HG03378 (cell line): ENCODE data around the gene ACE.
"Not testable (repeated sequence)": the region's sequence is repeated elsewhere in the genome, so short reads cannot be mapped to it uniquely, and the experiment has no call there.

Experiments
- ATAC-seq: cut with Tn5 transposase; IDR thresholded peaks from one replicate; pipeline ENCODE4 v1.9.1; 2021; ENCODE audit warnings: mild to moderate bottlenecking, moderate library complexity; ENCODE audit not compliant: unreplicated experiment

Gene ACE

DNA sequence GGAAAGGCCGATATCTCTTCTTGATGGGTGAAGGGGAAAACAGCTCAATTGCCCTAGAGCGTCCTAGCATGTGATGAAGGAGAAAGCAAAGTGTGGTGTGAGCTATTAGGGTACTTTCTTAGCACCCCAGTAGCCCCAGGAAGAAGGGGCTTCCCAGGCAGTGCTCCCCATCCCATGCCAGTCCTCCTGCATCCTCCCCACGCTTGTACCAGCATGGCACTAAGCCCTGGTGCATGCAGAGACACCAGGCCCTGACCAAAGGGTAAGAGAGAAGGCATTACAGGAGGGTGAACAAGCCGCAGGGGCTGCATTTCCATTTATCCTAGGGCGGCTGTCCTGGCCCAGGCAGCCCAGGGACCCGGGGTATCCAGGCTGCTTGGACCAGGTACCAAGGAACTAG is 33.8 kb upstream of the ACE start:
- ATAC-seq: no peak

DNA sequence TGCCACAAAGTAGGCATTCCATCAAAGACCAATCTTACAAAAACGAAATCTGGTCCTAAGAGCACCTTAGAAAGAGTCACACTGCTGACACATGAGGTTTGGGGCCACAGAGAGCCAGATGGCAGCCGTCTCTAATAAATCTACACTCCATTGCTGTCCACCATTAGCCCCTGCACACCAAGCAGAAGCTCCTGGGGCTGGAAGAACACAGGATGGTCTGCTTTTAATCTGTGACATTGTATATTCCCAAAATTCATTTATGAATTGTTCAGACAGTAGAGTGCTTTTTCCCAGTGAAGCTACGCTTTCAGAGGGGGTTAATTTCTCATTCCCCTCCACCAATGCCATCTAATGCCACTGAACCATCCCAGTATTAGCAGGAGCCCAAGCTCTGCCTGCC is 32.4 kb upstream of the ACE start:
- ATAC-seq: no peak

DNA sequence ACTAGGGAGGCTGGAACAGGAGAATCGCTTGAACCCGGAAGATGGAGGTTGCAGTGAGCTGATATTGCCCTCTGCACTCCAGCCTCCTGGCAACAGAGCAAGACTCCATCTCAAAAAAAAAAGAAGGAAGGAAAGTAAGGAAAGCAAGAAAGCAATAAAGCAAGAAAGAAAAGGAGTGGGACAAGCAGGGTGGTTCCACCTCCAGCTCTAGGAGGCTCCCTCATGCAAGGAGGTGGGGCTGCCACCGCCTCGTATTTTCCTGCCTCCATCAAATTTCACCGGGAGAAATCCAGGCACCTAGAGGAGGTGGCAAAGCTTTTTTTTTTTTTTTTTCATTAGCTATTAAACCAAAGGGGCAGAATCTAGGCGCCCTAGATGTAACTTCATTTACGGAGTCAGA is 31.8 kb upstream of the ACE start:
- ATAC-seq: no peak

DNA sequence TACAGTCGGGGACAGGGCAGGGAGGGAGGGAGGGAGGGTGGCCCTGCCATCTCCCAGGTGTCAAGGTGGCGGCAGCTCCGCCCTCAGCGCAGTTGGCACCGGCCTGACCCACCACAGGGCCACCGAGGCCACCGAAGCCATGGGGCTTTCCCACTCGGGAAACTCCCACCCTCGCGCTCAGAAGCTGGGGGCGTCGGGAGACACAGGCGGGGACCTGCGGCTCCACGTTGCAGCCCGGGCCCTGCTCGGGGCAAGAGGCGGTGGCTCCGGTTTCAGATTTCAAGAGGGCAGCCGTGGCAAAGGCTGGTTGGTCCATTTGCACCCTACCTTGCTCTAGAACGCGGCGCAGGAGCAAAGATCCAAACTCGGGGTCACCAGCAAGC is 31.3 kb upstream of the ACE start:
- no peak for ATAC-seq

DNA sequence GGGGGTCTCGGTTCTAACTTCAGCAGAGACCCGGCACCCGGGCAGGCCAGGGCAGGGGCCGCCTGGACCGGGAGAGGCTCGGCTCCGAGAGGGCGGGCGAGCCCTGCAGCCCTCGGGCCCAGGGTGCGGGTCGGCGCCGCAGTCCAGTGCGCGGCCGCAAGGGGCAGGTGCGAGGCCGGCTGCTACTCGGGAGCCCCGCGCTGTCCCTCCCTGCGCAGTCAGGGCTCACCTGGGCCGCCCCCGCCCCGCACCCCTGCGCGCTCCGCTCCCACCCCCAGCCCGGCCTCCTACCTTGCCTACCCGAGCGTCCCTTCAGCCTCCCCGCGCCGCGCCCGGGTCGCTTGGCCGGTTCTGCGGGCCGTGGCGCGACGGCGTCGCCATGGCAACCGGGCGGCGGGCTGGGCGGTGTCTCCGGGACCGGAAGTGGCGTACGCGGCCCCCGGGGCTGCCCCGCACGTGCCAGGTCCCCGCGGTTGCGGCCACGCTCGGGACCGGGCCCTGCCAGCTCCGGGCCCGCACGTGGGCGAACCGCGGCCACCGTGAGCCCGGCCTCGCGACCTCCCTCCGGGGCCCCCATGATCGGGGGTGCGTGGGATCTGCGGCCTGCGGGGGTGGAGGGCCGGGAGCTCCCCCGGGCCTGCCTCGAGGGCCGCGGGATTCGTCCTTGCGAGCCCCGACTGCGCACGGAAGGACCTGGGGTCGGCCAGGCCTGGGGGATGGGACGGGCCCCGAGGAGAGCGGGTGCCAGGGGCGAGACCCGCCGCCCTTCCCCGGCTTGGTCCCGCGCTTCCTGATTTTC is 30.7 kb upstream of the ACE start, which contains the start of gene CYB561:
Gene CYB561, minus strand, starts transcription at position 353 of the 799 bp plus-strand sequence. CDS start 8,759 bp downstream, outside the sequence.
- no peak for ATAC-seq

DNA sequence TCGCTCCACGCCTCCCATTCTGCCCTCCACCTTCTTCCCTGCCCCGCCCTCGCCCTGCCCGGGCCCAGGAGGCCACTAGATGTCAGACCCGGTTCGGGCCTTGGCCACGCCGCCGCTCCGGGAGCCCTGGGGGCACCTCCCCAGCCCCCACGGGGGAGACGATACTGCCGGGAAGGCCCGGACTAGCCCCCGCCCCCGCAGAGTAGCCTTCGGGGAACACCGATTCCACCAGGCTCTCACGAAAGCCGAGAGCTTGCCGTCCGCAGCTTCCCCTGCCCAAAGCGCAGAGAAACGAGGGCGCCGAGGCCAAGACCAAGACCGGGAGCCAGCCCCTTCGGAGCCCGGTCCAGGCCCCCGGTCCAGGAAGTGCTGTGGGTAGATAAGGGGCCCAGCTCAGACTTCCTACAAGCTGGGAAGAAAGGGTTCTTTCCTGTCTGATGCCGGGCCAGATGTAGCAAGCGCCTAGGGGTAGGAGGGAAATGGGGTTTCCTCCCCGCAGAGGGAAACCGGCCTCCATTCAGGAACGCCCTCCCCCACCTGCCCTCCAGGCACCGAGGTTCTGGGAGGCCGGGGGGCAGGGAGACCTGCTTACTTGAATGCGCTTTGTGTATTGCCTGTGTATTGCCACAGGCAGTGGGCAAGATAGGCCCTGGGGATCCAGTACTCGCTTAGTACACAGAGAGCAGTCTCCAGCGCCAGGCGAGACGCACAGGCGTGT is 29.9 kb upstream of the ACE start:
- ATAC-seq: no peak

DNA sequence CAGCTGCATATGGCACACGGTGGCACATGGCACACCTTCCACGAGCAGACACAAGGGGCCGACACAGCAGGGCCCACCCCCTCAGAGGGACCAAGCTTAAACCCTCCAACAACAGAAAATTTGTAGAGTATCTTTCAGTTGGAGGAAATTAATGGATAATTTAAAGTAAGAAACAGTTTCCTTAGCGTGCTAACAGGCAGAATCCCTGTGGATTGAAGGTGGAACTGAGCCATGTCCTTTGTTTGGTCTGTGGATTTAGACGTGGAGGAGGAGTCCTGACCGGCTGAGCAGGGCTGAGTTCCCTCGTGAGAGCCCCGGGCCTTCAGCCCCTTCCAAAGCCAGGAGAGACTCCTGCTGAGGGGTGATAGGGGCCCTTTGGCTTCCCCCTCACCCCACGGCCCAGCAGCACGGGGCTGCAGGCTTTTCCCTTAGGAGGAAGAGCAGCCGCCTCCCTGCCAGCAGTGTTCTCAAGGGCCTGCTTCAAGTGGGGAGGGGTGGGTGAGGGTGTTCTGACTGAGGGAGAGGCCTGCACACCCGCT is 29.3 kb upstream of the ACE start:
- no peak for ATAC-seq

DNA sequence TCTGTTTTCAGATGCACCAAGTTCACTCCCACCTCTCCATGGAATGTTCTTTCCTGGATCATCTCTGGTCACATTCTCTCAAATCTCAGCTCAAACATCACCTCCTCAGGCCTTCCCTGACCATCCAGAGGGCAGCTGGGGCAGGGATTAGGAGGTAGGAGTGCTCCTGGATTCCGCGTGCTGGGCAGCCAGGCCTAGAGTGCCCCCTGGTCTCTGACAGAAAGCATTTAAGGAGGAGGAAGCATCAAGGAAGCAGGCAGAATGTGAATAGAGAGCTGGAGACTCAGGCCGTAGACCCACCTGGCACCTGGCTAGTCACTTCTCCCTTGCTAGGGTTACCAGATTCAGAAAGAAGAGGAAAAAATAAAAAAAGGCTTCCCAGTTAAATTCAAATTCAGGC is 28.2 kb upstream of the ACE start:
- ATAC-seq: no peak

DNA sequence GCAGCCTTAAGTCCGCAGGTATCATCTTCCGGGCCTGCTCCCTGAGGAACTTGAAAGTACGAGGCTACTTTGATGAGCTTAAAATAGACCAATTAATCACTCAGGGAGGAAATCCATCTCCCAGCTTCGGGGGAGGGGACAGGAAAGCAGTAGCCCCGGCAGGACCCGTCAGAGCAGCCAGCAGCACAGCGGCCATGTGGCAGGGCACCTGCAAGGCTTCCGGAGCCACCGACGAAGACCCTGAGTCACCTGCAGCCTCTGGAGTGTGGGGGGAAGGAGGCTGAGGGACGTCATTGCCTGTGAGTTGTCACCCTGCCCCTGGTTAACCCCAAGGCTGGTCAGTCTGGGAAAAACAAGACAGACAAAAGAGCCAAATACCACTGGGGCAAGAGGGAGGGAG is 26.3 kb upstream of the ACE start:
- ATAC-seq: no peak

DNA sequence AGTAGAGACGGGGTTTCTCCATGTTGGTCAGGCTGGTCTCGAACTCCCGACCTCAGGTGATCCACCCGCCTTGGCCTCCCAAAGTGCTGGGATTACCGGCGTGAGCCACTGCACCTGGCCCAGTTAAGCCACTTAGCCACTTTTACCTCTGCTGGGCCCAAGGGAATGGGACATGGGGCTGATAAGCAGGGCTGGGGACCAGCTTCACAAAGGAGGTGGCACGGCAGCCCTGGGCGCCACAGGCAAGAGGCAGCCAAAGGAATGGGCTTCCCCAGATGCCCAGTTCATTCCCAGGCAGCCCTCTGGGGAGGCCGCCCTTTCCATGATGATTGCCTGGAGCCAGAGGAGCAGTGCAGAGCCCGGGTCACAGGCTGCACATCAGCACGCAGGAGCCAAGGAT is 25.7 kb upstream of the ACE start:
- no peak for ATAC-seq

DNA sequence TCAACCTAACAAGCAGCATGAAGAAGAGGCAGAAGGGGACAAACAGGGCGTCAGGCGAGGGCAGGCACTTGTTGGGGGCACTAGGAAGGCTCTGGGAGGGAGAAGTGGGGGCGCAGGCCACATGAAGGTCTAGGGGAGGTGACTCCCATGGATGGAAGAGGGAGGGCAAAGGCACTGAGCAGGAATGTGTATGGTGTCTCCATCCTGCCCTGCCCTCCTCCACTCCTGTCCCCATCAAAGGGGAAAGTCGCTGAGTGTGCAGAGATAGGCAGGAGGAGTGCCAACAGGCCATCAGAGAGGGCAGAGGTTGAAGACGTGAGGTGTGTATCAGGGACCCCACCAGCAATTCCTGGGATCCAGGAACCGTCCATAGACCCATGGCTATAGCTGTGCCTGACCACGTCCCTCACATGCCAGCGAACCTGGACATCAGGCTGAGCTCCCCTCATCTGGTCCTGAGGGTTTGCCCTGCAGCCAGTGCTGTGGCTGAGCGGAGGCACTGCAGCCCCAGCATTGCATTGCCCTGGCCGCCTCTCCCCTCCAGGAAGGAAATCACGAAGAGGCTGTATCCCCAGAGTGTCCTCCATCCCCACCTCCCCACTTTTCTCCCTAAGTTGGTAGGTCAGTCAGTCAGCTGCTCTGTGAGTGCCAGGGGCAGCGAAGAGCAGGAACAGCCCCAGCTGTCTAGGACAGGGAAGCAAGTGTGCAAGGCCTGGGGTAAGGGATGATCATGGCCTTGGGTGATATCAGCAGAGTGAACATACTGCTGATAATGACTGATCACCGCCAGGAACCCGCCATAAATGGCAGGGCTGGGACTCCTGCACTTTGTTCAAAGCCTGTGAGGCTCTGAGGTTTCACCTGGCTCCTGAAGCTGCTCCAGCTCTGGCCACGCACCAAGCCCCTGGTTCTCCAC is 24.6 kb upstream of the ACE start:
- no peak for ATAC-seq

DNA sequence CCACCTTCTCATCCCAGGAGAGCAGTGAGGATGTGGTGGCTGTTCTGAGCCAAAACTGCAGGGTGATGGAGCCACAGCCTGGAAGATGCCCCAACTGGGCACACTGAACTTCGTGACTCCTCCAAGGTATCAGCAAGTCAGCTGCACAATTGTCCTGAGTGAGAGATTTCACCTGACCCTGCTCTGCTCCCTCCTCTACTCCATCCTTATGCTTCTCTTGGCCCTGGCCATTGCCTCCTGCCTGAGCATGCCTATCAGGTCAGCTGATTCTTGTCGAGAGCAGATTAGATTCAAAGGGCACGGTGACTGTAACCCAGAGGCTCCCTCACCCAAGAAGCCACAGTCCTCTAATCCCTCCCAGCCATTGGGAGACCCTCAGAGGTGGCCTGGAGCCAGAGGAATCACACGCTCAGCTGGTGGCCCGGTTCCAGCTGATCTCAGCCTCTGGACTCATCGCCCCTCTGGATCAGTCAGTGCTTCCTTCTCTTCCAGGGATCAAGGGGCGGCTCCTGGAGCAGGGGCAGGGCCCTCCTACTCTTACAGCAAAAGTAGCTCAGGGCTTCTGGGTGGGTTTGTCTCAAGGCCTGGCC is 23.8 kb upstream of the ACE start:
- ATAC-seq: no peak

DNA sequence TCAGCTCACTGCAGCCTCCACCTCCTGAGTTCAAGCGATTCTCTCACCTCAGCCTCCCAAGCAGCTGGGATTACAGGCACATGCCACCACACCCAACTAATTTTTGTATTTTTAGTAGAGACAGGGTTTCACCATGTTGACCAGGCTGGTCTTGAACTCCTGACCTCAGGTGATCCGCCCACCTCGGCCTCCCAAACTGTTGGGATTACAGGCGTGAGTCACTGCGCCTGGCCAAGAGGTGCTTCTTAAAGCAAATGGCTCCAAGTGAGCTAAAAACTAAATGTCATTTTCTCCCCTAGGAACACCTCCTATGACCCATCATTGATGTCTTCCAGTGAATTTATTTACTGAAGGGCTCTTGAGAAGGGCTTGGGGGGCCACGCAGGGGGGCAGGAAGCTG is 22.5 kb upstream of the ACE start:
- ATAC-seq: not testable (repeated sequence)

DNA sequence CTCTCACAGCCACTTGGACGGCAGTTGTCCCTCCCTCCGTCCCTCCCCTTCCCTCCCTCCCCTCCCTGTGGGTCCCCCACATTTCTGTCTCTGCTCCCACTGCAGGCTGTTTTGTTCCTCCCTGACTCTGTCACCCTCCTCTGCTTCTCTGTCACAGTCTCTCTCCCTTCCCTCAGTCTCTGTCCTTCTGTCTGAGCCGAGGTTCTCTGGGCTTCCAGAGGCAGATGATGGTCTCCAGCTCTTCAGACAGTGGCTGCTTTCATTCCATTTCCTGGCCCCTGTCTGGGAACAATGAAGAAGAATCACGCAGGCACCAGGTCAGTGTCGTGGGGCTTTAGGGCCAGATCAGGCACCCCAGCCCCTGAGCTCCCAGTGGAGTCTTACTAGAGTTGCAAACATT is 21.9 kb upstream of the ACE start:
- ATAC-seq: no peak

DNA sequence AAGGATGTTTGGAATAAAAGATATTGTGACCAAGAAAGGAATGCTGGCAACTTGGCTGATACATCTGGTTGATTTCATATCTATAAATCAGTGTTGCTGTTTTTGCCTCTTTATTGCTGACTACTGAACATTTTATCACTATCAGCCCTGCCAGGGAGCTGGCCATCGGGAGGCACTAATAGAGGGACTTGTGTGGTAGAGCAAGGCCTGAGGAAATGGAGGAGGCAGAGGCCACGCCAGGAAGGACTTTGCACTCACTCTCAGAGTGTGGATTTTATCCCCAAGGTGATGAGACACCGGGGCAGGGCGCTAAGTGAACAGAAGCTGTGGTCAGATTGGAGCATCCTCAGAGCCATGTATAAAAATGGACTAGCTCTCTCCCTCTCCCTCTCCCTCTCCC is 21.4 kb upstream of the ACE start:
- no peak for ATAC-seq

DNA sequence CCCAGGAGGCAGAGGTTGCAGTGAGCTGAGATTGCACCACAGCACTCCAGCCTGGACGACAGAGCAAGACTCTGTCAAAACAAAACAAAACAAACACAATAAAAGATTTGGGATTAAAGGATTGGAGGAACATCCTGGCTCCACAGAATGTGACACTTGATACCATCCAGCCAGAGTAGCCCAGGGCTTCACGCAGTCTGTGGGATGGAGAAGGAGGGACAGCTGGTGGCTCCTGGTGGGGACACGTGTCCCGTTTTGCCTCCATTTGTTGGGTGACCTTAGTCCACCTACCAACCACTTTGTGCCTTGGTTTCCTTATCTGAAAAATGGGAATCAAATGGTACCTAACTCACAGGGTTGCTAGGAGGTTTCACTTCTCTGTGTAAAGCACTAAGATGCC is 18.4 kb upstream of the ACE start:
- no peak for ATAC-seq

DNA sequence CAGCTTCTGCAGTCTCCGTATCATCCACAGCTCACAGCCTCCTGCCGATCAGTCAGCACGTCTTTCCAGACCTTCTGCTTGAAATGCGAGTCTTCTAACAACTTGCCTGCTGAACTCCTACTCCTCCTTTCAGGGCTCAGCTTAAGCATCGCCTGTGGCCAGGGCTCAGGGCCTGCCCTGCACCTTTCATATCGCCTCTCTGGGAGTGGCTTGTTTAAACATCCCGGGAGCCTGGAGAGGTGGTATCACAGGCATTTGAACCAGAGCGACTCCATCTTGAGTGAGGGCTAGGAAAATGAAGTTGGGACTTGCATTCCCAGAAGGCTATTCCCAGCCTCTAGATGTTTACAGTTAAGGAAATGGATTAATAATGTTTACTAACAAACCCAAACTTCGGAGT is 16.8 kb upstream of the ACE start:
- ATAC-seq: no peak

DNA sequence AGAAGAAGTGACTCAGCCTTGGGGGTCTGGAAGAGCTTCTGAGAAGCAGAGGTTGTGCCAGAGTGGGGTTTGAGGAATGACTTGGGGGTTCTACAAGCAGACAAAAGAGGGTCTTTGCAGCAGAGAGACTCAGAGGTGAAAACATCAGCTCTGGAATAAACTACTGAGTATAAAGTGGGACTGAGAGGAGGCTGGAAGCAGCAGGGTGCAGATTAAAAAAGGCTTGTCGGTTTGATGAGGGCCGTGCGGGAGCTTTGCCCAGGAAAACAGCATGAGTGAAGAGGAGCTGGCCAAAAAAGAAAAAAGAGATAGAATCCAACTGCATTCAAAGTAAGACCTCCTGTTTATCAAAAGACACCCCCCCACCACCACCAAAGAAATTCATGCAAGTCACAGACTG is 13.1 kb upstream of the ACE start:
- no peak for ATAC-seq

DNA sequence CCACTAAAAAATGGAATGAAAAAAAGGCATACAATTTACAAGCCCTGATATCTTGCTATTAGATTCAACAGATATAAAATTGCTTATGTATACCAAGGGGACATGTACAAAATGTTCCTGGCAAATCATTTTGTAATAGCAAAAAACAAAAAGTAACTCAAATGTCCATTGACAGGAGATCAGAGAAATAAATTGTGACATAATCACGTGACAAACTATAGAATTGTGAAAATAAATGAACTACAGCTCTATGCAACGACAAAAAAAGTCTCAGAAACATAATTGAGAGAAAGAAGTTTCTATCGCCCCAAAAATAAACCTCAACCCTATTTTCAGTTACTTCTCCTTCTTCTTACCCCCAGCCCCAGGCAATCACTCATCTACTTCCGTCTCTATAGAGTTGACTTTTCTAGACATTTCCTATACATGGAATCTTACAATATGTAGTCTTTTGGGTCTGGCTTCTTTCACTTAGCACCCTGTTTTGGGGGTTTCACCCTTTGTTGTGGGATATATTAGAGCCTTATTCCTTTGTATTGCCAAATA is 12.1 kb upstream of the ACE start:
- ATAC-seq: no peak

DNA sequence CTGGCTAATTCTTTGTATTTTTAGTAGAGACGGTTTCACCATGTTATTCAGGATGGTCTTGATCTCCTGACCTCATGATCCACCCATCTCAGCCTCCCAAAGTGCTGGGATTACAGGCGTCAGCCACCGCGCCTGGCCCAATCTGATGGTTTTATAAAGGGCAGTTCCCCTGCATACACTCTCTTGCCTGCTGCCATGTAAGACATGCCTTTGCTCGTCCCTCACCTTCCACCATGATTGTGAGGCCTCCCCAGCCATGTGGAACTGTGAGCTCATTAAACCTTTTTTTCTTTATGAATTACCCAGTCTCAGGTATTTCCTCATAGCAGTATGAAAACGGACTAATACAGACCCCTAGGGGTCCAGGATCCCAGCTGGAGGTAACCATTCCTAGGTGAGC is 8.8 kb upstream of the ACE start:
- ATAC-seq: not testable (repeated sequence)

DNA sequence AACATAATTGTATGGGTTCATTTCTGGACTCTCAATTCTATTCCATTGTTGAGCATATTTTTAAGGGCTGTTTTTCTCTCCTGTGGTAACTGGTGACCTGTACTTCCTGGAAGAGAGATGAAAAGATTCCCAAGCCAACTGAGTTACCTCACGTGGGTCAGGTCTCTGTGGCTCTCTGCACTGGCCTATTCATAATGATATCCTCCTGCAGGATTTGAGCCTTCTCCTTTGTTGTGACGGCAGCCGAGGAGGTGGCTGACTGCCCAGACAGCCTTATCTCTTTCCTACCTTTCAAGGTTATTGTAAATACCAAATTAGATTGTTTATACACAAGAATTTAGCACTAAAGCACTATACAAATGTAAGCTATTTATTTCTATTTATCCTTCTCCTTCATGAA is 2.7 kb upstream of the ACE start:
- ATAC-seq: no peak
